Neural crest cell (in vitro differentiated cells): Measurements from ENCODE around the gene HJURP. TPM values are rescaled to one million over a fixed set of nuclear protein-coding genes. Genes with fewer than 3 reads are reported as not detected.

ENCODE experiments used
- DNase-seq: peaks from one replicate; pipeline ENCODE4 v3.0.0; 2021; ENCODE audit warnings: low read depth, mixed read lengths, low spot score
- H3K27ac Mint-ChIP-seq: one replicate; pipeline ENCODE4 v1.8.0; 2021; ENCODE audit warnings: mild to moderate bottlenecking, mixed read lengths; ENCODE audit not compliant: unreplicated experiment
- H3K27me3 Mint-ChIP-seq: 2 replicates; pipeline ENCODE4 v1.8.0; 2021; ENCODE audit warnings: low read depth, mild to moderate bottlenecking, mixed read lengths
- H3K36me3 Mint-ChIP-seq: 2 replicates; pipeline ENCODE4 v1.8.0; 2021; ENCODE audit warnings: low read depth, mild to moderate bottlenecking, mixed read lengths
- H3K4me1 Mint-ChIP-seq: 2 replicates; pipeline ENCODE4 v1.8.0; 2021; ENCODE audit warnings: mixed read lengths
- H3K4me3 Mint-ChIP-seq: one replicate; pipeline ENCODE4 v1.8.0; 2021; ENCODE audit warnings: mild to moderate bottlenecking, mixed read lengths
- H3K9me3 Mint-ChIP-seq: 2 replicates; pipeline ENCODE4 v1.8.0; 2021; ENCODE audit warnings: mixed read lengths
- CTCF ChIP-seq: fragments of 200-600 bp; sonication (generic); conservative IDR thresholded peaks from 2 replicates; pipeline ENCODE4 v1.5.0; 2021; ENCODE audit warnings: antibody characterized with exemption, mild to moderate bottlenecking
- total RNA-seq: library from RNA; stranded (reverse); gene quantifications from 2 replicates; pipeline ENCODE4 v1.2.1, GENCODE V29; 2021

HJURP gene
- total RNA-seq, 1 donor from 2014 or later = 63.6 TPM

GRCh38 chr2:233830111-233830802 lies 24.1 kb downstream of the HJURP start:
- Mint-ChIP-seq H3K4me3 (no peak overlapping the region), H3K36me3 (peaks cover 6% of the 10 kb centered on the region), H3K27ac (no peak overlapping the region), H3K4me1 (peaks cover 13% of the 10 kb centered on the region), H3K27me3 (no peaks in the 10 kb centered on the region), H3K9me3 (no peaks in the 10 kb centered on the region)
- no peak for DNase-seq
- TF ChIP-seq CTCF = no peak

- H3K9me3 Mint-ChIP-seq = no peaks in the 10 kb centered on the region
- H3K4me1 Mint-ChIP-seq = peaks cover 13% of the 10 kb centered on the region
- no peak for TF ChIP-seq CTCF
- no peak overlapping the region for H3K27ac Mint-ChIP-seq
- no peak overlapping the region for H3K4me3 Mint-ChIP-seq
- DNase-seq = no peak
- no peaks in the 10 kb centered on the region for H3K27me3 Mint-ChIP-seq
- H3K36me3 Mint-ChIP-seq = no peaks in the 10 kb centered on the region
These were observed 24.9 kb downstream of the HJURP start for GRCh38 chr2:233829193-233830110.

GRCh38 chr2:233828546-233829192 lies 25.7 kb downstream of the HJURP start:
- Mint-ChIP-seq H3K36me3 (no peaks in the 10 kb centered on the region), H3K4me3 (no peak overlapping the region), H3K4me1 (peaks cover 13% of the 10 kb centered on the region), H3K9me3 (no peaks in the 10 kb centered on the region), H3K27me3 (no peaks in the 10 kb centered on the region), H3K27ac (no peak overlapping the region)
- no peak for TF ChIP-seq CTCF
- no peak for DNase-seq

GRCh38 chr2:233824373-233824772 lies 30.0 kb downstream of the HJURP start:
- H3K27me3 Mint-ChIP-seq = no peaks in the 10 kb centered on the region
- H3K4me1 Mint-ChIP-seq = no peaks in the 10 kb centered on the region
- no peak overlapping the region for H3K27ac Mint-ChIP-seq
- TF ChIP-seq CTCF = no peak
- H3K9me3 Mint-ChIP-seq = no peaks in the 10 kb centered on the region
- H3K4me3 Mint-ChIP-seq = no peak overlapping the region
- no peak for DNase-seq
- H3K36me3 Mint-ChIP-seq = no peaks in the 10 kb centered on the region

GRCh38 chr2:233823731-233824121 lies 30.6 kb downstream of the HJURP start:
- Mint-ChIP-seq H3K36me3 (no peaks in the 10 kb centered on the region), H3K4me3 (no peak overlapping the region), H3K9me3 (no peaks in the 10 kb centered on the region), H3K27ac (no peak overlapping the region), H3K4me1 (no peaks in the 10 kb centered on the region), H3K27me3 (no peaks in the 10 kb centered on the region)
- DNase-seq = no peak
- TF ChIP-seq CTCF = no peak
